SK-N-SH (cell line): Measurements from ENCODE around the gene ACP5. TPM values are rescaled to one million over a fixed set of nuclear protein-coding genes. Genes with fewer than 3 reads are reported as not detected.

Experiments used
- CTCF ChIA-PET: fragments of 300-600, 350-600 bp; formaldehyde crosslinking; extraction: SDS; loops from one replicate; lab custom pipeline; 2021; lab: Yijun Ruan, JAX
- POLR2A ChIA-PET: fragments of 350-600 bp; sonication (Branson Sonifier 250); formaldehyde crosslinking; extraction: SDS; loops from one replicate; lab custom pipeline; 2020; ENCODE audit warnings: antibody characterized with exemption, inconsistent platforms; lab: Yijun Ruan, JAX
- DNase-seq: peaks from one replicate; pipeline ENCODE4 v3.0.0; 2012
- H2AFZ ChIP-seq: fragments of 200-600 bp; sonication (generic); 2 replicates; pipeline ENCODE4 v1.8.1; 2016; ENCODE audit warnings: antibody characterized with exemption, mild to moderate bottlenecking, low read depth
- H3F3A ChIP-seq: fragments of 200-600 bp; sonication (generic); replicated peaks from 2 replicates; pipeline ENCODE3; 2016; ENCODE audit warnings: antibody characterized with exemption, mild to moderate bottlenecking; ENCODE audit not compliant: insufficient read depth
- H3K27ac ChIP-seq, 2 experiments: fragments of 200-500 bp in 1 of 2; fragments of 200-600 bp in 1 of 2; sonication (Bioruptor generic) in 1 of 2; sonication (generic), shearing (Covaris generic) in 1 of 2; 2 replicates each; pipeline versions ENCODE4 v1.5.1 to v1.6.1; 2014 to 2016; ENCODE audit warnings: low read depth in 2 of 2, inconsistent platforms in 1 of 2, low read length in 1 of 2, mild to moderate bottlenecking in 1 of 2, mixed read lengths in 1 of 2
- H3K27me3 ChIP-seq: fragments of 200-600 bp; sonication (generic), shearing (Covaris generic); 2 replicates; pipeline ENCODE4 v1.6.1; 2016; ENCODE audit warnings: mixed run types; ENCODE audit not compliant: insufficient read depth
- H3K36me3 ChIP-seq, 2 experiments: fragments of 200-500 bp in 1 of 2; fragments of 200-600 bp in 1 of 2; sonication (Bioruptor generic) in 1 of 2; sonication (generic) in 1 of 2; replicated peaks in 1 of 2; 2 replicates each; pipeline versions ENCODE3 to v1.5.1; 2014 to 2016; ENCODE audit warnings: low read length in 1 of 2, mild to moderate bottlenecking in 1 of 2; ENCODE audit not compliant: insufficient read depth in 2 of 2, control insufficient read depth in 1 of 2
- H3K4me1 ChIP-seq, 2 experiments: fragments of 200-500 bp in 1 of 2; fragments of 200-600 bp in 1 of 2; sonication (Bioruptor generic) in 1 of 2; sonication (generic), shearing (Covaris generic) in 1 of 2; 2 replicates each; pipeline versions ENCODE4 v1.5.1 to v1.6.1; 2014 to 2016; ENCODE audit warnings: low read depth in 1 of 2, low read length in 1 of 2, mixed run types in 1 of 2; ENCODE audit not compliant: insufficient read depth in 2 of 2, control insufficient read depth in 1 of 2
- H3K4me2 ChIP-seq: fragments of 200-600 bp; sonication (generic), shearing (Covaris generic); 2 replicates; pipeline ENCODE4 v1.6.1; 2017; ENCODE audit warnings: mixed run types
- H3K4me3 ChIP-seq, 2 experiments: fragments of 200-500 bp in 1 of 2; fragments of 200-600 bp in 1 of 2; sonication (Bioruptor generic) in 1 of 2; sonication (generic), shearing (Covaris generic) in 1 of 2; 2 replicates each; pipeline versions ENCODE4 v1.5.1 to v1.8.1; 2014 to 2016; ENCODE audit warnings: low read depth in 2 of 2, inconsistent platforms in 1 of 2, low read length in 1 of 2, mild to moderate bottlenecking in 1 of 2, mixed read lengths in 1 of 2, moderate library complexity in 1 of 2
- H3K79me2 ChIP-seq: fragments of 200-600 bp; sonication (generic); 2 replicates; pipeline ENCODE4 v1.8.1; 2017; ENCODE audit warnings: mild to moderate bottlenecking; ENCODE audit not compliant: insufficient read depth
- H3K9ac ChIP-seq: fragments of 200-600 bp; sonication (generic); 2 replicates; pipeline ENCODE4 v1.6.1; 2017; ENCODE audit warnings: mixed run types
- H3K9me2 ChIP-seq: fragments of 200-600 bp; sonication (generic); 2 replicates; pipeline ENCODE4 v1.6.1; 2017; ENCODE audit warnings: mixed run types
- H3K9me3 ChIP-seq: fragments of 200-600 bp; sonication (generic); 2 replicates; pipeline ENCODE4 v1.6.1; 2017; ENCODE audit warnings: mixed run types, mild to moderate bottlenecking, moderate library complexity
- H4K20me1 ChIP-seq: fragments of 200-600 bp; sonication (generic); 2 replicates; pipeline ENCODE4 v1.6.1; 2017; ENCODE audit warnings: mild to moderate bottlenecking, mixed run types; ENCODE audit not compliant: insufficient read depth
- CHD2 ChIP-seq: fragments of 150-350 bp; IDR thresholded peaks from 2 replicates; pipeline ENCODE4 v1.6.1; 2018; ENCODE audit warnings: low read length; ENCODE audit not compliant: partially characterized antibody
- CTCF ChIP-seq: fragments of 200-600 bp; sonication (generic); IDR thresholded peaks from 2 replicates; pipeline ENCODE4 v1.6.1; 2017; ENCODE audit warnings: antibody characterized with exemption, mild to moderate bottlenecking, moderate library complexity
- ELF1 ChIP-seq: IDR thresholded peaks from 2 replicates; pipeline ENCODE4 v1.4.0; 2012
- EZH2phosphoT487 ChIP-seq: fragments of 200-600 bp; sonication (generic); IDR thresholded peaks from 2 replicates; pipeline ENCODE4 v1.6.1; 2017; ENCODE audit warnings: low read depth, mixed run types, mild to moderate bottlenecking, antibody characterized with exemption, moderate library complexity, borderline replicate concordance
- FOXJ3 ChIP-seq: sonication (generic); formaldehyde crosslinking; IDR thresholded peaks from 2 replicates; pipeline ENCODE4 v1.5.1; 2020; ENCODE audit warnings: mild to moderate bottlenecking, missing genetic modification reagents
- GABPA ChIP-seq: IDR thresholded peaks from 2 replicates; pipeline ENCODE4 v1.4.0; 2012; ENCODE audit warnings: low read depth, mild to moderate bottlenecking
- GATA2 ChIP-seq: sonication (generic); formaldehyde crosslinking; IDR thresholded peaks from 2 replicates; pipeline ENCODE4 v1.5.0; 2020; ENCODE audit warnings: mild to moderate bottlenecking, missing genetic modification reagents
- IRF3 ChIP-seq: fragments of 150-350 bp; IDR thresholded peaks from 2 replicates; pipeline ENCODE4 v1.6.1; 2016; ENCODE audit warnings: mild to moderate bottlenecking, low read depth, low read length
- MAX ChIP-seq: IDR thresholded peaks from 2 replicates; pipeline ENCODE4 v1.4.0; 2012; ENCODE audit warnings: low read depth
- MXI1 ChIP-seq: IDR thresholded peaks from 2 replicates; pipeline ENCODE4 v1.6.1; 2012; ENCODE audit warnings: mild to moderate bottlenecking, low read depth, low read length, improper control_type of control experiment
- NRF1 ChIP-seq: IDR thresholded peaks from 2 replicates; pipeline ENCODE4 v1.6.1; 2012; ENCODE audit warnings: low read depth, mild to moderate bottlenecking, low read length
- POLR2AphosphoS5 ChIP-seq: IDR thresholded peaks from 2 replicates; pipeline ENCODE4 v1.6.1; 2012; ENCODE audit warnings: low read depth, low read length
- RAD21 ChIP-seq: IDR thresholded peaks from 2 replicates; pipeline ENCODE4 v1.6.1; 2012; ENCODE audit warnings: mild to moderate bottlenecking, low read length
- RCOR1 ChIP-seq: fragments of 150-350 bp; IDR thresholded peaks from 2 replicates; pipeline ENCODE4 v1.6.1; 2017; ENCODE audit warnings: antibody characterized with exemption, low read length
- SIN3A ChIP-seq: IDR thresholded peaks from 2 replicates; pipeline ENCODE4 v1.6.1; 2012; ENCODE audit warnings: low read depth, mild to moderate bottlenecking, low read length, moderate library complexity, borderline replicate concordance
- SMC3 ChIP-seq: IDR thresholded peaks from 2 replicates; pipeline ENCODE4 v1.6.1; 2012; ENCODE audit warnings: low read depth, low read length, improper control_type of control experiment
- TAF1 ChIP-seq: IDR thresholded peaks from 2 replicates; pipeline ENCODE4 v1.6.1; 2012; ENCODE audit warnings: low read depth, mild to moderate bottlenecking, low read length, moderate library complexity, borderline replicate concordance
- TCF12 ChIP-seq: IDR thresholded peaks from 2 replicates; pipeline ENCODE4 v1.4.0; 2012
- USF2 ChIP-seq: fragments of 150-350 bp; IDR thresholded peaks from 2 replicates; pipeline ENCODE4 v1.6.1; 2017; ENCODE audit warnings: antibody characterized with exemption, low read length, low read depth, borderline replicate concordance
- WGBS: methylation state at CpG from one replicate; pipeline ENCODE4 v1.1.6; 2017; ENCODE audit warnings: low lambda C conversion rate; 5-methylcytosine and 5-hydroxymethylcytosine counted together
- polyA plus RNA-seq, 3 experiments: library from polyadenylated mRNA; depleted of rRNA; stranded (reverse); fragments of >200 nt; gene quantifications; 2 replicates each; pipeline ENCODE4 v1.2.3, GENCODE V29; 2012

ACP5 gene
- polyA plus RNA-seq, 1 of the 3 experiments (the other 2 are of a cell fraction) = 0.87 TPM

GRCh38 chr19:11560404-11561051 lies 16.9 kb downstream of the ACP5 start:
- Histone ChIP-seq H3K4me2 (peak overlapping the region; percentile 82), H2AFZ (no peak overlapping the region), H3K27me3 (no peaks in the 10 kb centered on the region), H3K27ac (no peak overlapping the region), H3K4me1 (peaks cover 5 to 7% of the 10 kb centered on the region in 2 experiments; a peak in 1 of 4 replicates), H3K36me3 (no peaks in the 10 kb centered on the region), H3F3A (peaks cover 2% of the 10 kb centered on the region), H3K79me2 (peaks cover 35% of the 10 kb centered on the region), H3K9me3 (no peaks in the 10 kb centered on the region), H3K9me2 (no peaks in the 10 kb centered on the region), H3K4me3 (peak overlapping the region in 1 of 2 experiments; percentile 6; a peak in 1 of 4 replicates), H3K9ac (no peak overlapping the region)
- POLR2A ChIA-PET = interaction anchor here (0.6 to 1.0 kb wide), 2 partner anchors 37 to 63 kb away, joined by 3 read pairs; no protein-coding TSS in a partner anchor
- peak; percentile 79 for DNase-seq
- WGBS = 25% methylated on average over 9 of the region's 9 CpGs
- CTCF ChIA-PET = interaction anchor here (0.6 to 3.8 kb wide), 18 partner anchors 8 to 236 kb away, joined by 3 to 22 read pairs (median 3); no protein-coding TSS in a partner anchor
- TF ChIP-seq RCOR1 (no peak), FOXJ3 (CRISPR knock-in tag) (no peak), CTCF (peak; percentile 79), SMC3 (peak; percentile 35), IRF3 (no peak), EZH2phosphoT487 (no peak), RAD21 (peak; percentile 80)
- TF ChIP-seq, all 33 proteins: peak for 3
- peaks cover 21% of the 10 kb centered on the region for H4K20me1 ChIP-seq

GRCh38 chr19:11558881-11559828 lies 18.3 kb downstream of the ACP5 start, which contains the start of gene ELOF1:
ELOF1 (minus strand) TSS chr19:11559230; CDS start chr19:11554347, 4,883 bp downstream.
- Histone ChIP-seq H3K27me3 (no peaks in the 10 kb centered on the region), H3K9me3 (no peaks in the 10 kb centered on the region), H3K9ac (peak within 1 kb of the TSS; percentile 75), H3K9me2 (no peaks in the 10 kb centered on the region), H3K4me1 (peaks cover 5 to 7% of the 10 kb centered on the region in 2 experiments; a peak in 1 of 4 replicates), H3K79me2 (peaks cover 47% of the 10 kb centered on the region), H4K20me1 (peaks cover 24% of the 10 kb centered on the region), H2AFZ (peak within 1 kb of the TSS; percentile 90), H3K27ac (peak within 1 kb of the TSS; percentile 46 to 68), H3F3A (peaks cover 2% of the 10 kb centered on the region), H3K36me3 (peaks cover 3% of the 10 kb centered on the region in 2 experiments), H3K4me2 (peak within 1 kb of the TSS; percentile 82), H3K4me3 (peak within 1 kb of the TSS; percentile 64 to 96)
- ChIA-PET POLR2A (interaction anchor here (0.8 to 2.0 kb wide), 5 partner anchors 19 to 54 kb away, joined by 3 to 8 read pairs (median 5); partner anchors contain the start of genes ECSIT and ZNF653), CTCF (interaction anchor here (0.7 to 3.8 kb wide), 12 partner anchors 9 to 523 kb away, joined by 3 to 22 read pairs (median 4); partner anchors contain the start of gene ECSIT)
- peak; percentile 98 for DNase-seq
- WGBS = 4% methylated on average over 47 of the region's 57 CpGs
- no peak for TF ChIP-seq GATA2 (CRISPR knock-in tag)
- TF ChIP-seq POLR2AphosphoS5 = peak; percentile 98
- peak; percentile 78; the same call in 1 of the 2 replicates for TF ChIP-seq SIN3A
- TF ChIP-seq EZH2phosphoT487 = no peak
- TF ChIP-seq MXI1 = peak; percentile 85
- peak; percentile 65; the same call in 1 of the 2 replicates for TF ChIP-seq TAF1
- TF ChIP-seq GABPA = peak; percentile 94
- TF ChIP-seq USF2 = no peak
- TF ChIP-seq MAX = peak; percentile 68
- TF ChIP-seq CHD2 = peak; percentile 54
- no peak for TF ChIP-seq TCF12
- TF ChIP-seq NRF1 = peak; percentile 98
- TF ChIP-seq ELF1 = peak; percentile 68
